GM18909 (cell line): ENCODE data around the gene GPN2.
A peak's percentile ranks its signal among the peaks of the same experiment; 100 is the strongest.
"Not testable (repeated sequence)": the region's sequence is repeated elsewhere in the genome, so short reads cannot be mapped to it uniquely, and the experiment has no call there.

Source experiments
- ATAC-seq: cut with Tn5 transposase; IDR thresholded peaks from one replicate; pipeline ENCODE4 v1.9.1; 2021; ENCODE audit warnings: mild to moderate bottlenecking; ENCODE audit not compliant: unreplicated experiment, poor library complexity

The GPN2 gene

GRCh38 chr1:26861286-26861701 lies 28.8 kb downstream of the GPN2 start:
- ATAC-seq, result no peak

GRCh38 chr1:26858891-26859640 lies 31.0 kb downstream of the GPN2 start:
- no peak for ATAC-seq

DNA sequence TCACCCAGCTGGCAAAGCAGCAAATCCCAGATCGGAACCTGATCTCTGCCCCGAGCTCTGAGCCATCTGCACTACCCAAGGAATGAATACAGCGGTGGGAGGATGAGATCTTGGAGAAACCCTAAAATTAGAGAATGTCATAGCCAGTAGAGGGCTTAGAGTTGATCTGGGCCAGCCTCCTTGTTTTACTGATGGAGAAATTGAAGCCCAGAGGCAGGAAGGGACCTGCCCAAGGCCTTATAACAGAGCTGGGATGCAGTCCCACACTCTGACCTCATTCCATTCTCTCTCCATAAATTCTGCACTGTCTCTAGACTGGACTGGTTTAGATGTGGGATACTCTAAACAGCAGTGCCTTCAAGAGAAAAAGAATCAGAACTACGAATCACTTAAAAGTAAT lies 31.9 kb downstream of the GPN2 start:
- ATAC-seq, result no peak

- ATAC-seq, result no peak
Measured at GRCh38 chr1:26857473-26858060, 32.5 kb downstream of the GPN2 start.

DNA sequence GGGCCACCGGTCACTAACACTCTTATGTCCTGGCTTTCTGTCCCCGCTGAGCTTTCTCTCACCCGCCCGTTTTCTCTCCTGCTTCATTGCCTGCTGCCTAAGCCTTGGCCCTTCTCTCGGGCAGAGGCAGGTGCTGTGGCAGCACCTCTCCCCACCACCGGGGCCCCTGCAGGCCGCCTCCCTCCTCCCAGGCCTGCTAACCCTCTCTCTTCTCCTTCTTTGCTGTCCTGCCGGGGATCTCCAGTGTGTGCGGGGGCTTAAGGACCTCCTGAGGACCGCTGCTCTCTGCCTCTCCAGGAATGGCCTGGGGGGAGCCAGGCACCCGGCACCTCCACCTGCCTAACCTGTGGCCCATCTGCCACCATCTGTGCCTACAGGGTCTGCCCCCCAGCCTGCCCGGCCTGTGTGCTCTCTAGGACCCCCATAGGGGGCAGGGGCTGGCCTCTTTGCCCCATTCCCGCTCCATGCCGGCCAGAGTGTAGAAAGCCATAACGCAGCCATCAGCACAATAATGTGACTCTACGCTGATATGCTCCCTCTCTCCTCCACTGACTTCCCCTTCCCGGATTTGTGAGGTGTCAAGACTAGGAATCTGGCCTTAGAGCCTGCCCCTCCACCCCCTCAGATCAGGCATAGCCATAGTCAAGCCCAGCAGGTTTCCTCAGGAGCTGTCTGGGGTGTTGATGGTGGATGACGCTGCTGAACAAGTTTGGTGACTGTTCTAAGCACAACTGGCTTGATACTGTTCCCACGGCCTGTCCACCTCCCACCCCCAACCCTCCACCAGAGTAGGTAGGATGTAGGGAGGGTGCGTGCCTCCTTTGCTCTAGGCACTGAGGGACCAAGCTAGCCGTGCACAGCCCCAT lies 33.2 kb downstream of the GPN2 start:
- no peak for ATAC-seq

- ATAC-seq, result no peak
Measured at GRCh38 chr1:26856181-26856580, 33.9 kb downstream of the GPN2 start.

GRCh38 chr1:26855636-26856035 lies 34.4 kb downstream of the GPN2 start:
- no peak for ATAC-seq

DNA sequence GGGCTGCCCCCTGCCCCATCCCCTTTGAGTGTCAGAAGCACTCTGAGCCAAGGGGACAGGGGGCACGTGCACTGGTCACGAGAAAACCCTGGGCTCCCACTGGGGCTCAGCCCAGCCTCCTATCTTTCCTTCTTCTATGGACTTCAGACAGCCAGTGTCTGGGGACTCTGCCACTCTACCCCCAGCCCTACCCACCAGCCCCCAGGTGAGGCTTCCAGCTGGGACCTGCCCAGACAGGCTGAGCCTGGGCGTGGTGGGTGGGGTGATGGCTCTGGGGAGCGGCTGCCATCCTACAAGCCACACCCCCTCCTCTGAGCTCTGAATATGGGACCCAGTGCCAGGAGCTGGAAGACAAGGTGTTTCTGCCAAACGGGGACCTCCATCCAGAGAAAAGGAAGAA lies 35.2 kb downstream of the GPN2 start:
- ATAC-seq, result no peak

GRCh38 chr1:26853600-26853999 lies 36.5 kb downstream of the GPN2 start:
- no peak for ATAC-seq

DNA sequence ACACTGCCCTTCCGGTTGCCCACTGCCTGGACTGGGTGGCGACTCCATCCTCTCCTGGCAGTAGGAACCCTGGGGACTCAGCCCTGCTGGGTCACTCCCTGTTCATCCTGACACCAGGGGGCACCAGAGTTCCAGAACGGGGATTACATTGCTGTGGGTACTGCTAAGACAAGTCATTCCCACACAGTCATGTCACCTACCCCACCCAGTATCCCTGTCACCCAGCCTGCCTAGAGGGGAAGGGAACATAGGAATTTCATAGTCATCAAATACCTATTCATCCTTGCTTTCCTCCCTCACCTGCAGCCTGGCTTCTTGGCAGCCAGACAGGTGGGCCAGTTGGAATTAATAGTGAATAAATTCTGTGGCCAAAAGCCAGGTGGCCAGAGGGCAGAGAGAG lies 36.9 kb downstream of the GPN2 start:
- ATAC-seq, result no peak

- ATAC-seq, result no peak
Measured at GRCh38 chr1:26852701-26853100, 37.4 kb downstream of the GPN2 start.

GRCh38 chr1:26851106-26851684 lies 38.9 kb downstream of the GPN2 start:
- ATAC-seq, result no peak

GRCh38 chr1:26848941-26849774 lies 40.9 kb downstream of the GPN2 start:
- no peak for ATAC-seq

GRCh38 chr1:26848499-26848898 lies 41.6 kb downstream of the GPN2 start:
- no peak for ATAC-seq

DNA sequence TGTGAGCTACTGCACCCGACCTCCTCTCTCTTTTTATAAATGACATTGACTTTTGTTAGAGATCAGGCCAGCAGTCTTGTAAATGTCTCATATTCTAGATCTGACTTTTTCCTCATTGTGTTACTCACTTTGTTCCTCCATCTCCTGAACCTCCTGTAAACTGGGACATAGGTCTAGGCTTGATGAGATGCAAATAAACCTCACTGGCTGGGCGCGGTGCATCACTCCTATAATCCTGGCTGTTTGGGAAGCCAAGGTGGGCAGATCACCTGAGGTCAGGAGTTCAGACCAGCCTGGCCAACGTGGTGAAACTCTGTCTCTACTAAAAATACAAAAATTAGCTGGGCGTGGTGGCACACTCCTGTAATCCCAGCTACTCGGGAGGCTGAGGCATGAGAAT lies 42.3 kb downstream of the GPN2 start:
- ATAC-seq, result not testable (repeated sequence)

GRCh38 chr1:26844424-26845196 lies 45.5 kb downstream of the GPN2 start:
- ATAC-seq, result no peak

DNA sequence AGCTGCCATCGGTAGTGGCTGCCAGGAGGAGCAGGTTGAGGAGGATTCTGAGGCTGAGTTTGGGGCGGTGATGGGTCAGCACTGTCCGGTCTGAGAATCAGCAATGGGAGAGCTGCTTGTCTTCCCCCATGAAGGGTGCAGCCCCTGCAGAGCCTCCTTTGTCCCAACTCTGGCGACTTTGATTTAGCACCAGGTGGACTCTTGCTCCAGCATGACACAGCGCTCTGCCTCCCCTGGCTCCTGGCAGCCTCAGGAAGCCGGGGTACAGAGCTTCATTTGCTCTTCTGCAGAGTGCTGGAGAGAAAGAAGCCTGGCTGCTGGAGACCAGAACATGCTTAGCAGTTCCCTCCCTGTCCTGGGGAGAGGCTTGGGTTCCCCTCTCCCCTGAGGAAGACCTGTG lies 50.3 kb downstream of the GPN2 start:
- ATAC-seq, result no peak

DNA sequence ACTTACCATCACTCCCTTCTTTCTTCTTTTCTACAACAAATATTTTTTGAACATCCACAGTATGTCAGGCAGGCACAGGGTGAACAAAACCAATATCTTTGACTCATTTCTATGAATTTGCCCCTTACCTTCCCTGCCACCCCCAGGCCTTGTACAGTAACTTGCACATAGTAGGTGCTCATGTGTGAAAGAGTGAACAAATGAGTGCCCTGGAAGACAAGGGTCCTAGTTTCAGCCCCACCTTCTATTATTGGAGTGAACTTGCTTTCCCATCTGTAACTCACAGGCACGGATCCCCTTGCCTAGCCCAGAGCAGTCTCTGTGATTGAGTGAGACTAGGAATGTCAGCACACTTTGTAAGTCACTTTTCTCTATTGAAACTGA lies 50.8 kb downstream of the GPN2 start:
- ATAC-seq, result peak; percentile 1
